Chondrocyte (in vitro differentiated cells): ENCODE data around the gene MTMR11. TPM values are rescaled to one million over a fixed set of nuclear protein-coding genes. Genes with fewer than 3 reads are reported as not detected.
"Not testable (repeated sequence)": the region's sequence is repeated elsewhere in the genome, so short reads cannot be mapped to it uniquely, and the experiment has no call there.

Source experiments
- DNase-seq: peaks from one replicate; pipeline ENCODE4 v3.0.0; 2021; ENCODE audit warnings: mixed read lengths, low spot score
- H3K27ac Mint-ChIP-seq: one replicate; pipeline ENCODE4 v1.8.0; 2021; ENCODE audit warnings: mild to moderate bottlenecking, moderate library complexity, mixed read lengths; ENCODE audit not compliant: unreplicated experiment
- H3K27me3 Mint-ChIP-seq: 2 replicates; pipeline ENCODE4 v1.8.0; 2021; ENCODE audit warnings: low read depth, mixed read lengths
- H3K36me3 Mint-ChIP-seq: 2 replicates; pipeline ENCODE4 v1.8.0; 2021; ENCODE audit warnings: low read depth, mixed read lengths
- H3K4me1 Mint-ChIP-seq: 2 replicates; pipeline ENCODE4 v1.8.0; 2021; ENCODE audit warnings: low read depth, mild to moderate bottlenecking, mixed read lengths
- H3K4me3 Mint-ChIP-seq: one replicate; pipeline ENCODE4 v1.8.0; 2021; ENCODE audit warnings: mild to moderate bottlenecking, moderate library complexity, mixed read lengths; ENCODE audit not compliant: unreplicated experiment
- H3K9me3 Mint-ChIP-seq: 2 replicates; pipeline ENCODE4 v1.8.0; 2021; ENCODE audit warnings: low read depth, mixed read lengths
- total RNA-seq: library from RNA; stranded (reverse); gene quantifications from 3 replicates; pipeline ENCODE4 v1.2.1, GENCODE V29; 2021
- TF ChIP-seq, protein P1 (sequence below): fragments of 200-600 bp; sonication (generic); IDR thresholded peaks from 2 replicates; pipeline ENCODE4 v1.5.0; 2021; ENCODE audit warnings: antibody characterized with exemption, mild to moderate bottlenecking, moderate library complexity

MTMR11 gene
- total RNA-seq, 1 donor from 2014 or later = 17.6 TPM

DNA sequence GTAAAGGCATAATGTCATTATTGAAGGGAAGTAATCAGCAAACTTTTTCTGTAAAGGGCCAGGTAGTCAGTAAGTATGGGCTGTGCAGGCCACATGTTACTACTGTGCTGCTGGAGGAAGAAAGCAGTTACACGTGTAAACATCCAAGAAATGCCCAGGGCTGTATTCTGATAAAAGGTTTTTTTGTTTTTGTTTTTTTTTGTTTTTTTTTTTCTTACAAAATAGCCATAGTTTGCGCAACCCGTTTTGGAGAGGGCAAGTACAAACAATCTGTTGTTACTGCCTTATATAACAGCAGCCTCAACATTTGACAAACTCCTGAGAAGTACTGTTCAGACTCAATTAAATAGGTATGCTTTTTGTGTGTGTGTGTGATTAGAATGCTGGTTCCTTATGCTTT lies 26.7 kb upstream of the MTMR11 start:
- peaks cover 35% of the 10 kb centered on the region for H3K36me3 Mint-ChIP-seq
- H3K9me3 Mint-ChIP-seq = no peaks in the 10 kb centered on the region

DNA sequence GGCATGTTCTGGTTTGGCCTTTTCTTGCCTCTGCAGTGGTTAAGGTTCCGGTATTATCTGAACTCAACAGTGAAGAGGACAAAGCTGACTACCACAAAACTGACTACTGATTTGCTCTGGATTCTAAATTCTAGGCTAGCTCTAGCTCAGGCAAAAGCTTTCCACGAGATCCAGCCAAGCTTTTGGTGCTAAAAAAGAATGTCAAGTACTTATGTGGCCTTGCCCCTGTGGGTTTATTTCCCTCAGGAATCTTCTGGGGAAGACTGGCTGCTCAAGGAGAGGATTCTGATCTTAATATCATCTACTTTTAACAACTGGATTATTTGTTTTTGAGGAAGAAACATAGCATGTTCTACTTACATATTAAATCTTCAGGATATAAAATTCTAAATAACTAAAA lies 26.1 kb upstream of the MTMR11 start:
- TF ChIP-seq, protein P1, sequence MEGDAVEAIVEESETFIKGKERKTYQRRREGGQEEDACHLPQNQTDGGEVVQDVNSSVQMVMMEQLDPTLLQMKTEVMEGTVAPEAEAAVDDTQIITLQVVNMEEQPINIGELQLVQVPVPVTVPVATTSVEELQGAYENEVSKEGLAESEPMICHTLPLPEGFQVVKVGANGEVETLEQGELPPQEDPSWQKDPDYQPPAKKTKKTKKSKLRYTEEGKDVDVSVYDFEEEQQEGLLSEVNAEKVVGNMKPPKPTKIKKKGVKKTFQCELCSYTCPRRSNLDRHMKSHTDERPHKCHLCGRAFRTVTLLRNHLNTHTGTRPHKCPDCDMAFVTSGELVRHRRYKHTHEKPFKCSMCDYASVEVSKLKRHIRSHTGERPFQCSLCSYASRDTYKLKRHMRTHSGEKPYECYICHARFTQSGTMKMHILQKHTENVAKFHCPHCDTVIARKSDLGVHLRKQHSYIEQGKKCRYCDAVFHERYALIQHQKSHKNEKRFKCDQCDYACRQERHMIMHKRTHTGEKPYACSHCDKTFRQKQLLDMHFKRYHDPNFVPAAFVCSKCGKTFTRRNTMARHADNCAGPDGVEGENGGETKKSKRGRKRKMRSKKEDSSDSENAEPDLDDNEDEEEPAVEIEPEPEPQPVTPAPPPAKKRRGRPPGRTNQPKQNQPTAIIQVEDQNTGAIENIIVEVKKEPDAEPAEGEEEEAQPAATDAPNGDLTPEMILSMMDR = no peak
- Mint-ChIP-seq H3K27ac (peak overlapping the region; percentile 78), H3K27me3 (no peaks in the 10 kb centered on the region), H3K36me3 (peaks cover 37% of the 10 kb centered on the region), H3K9me3 (peaks cover 3% of the 10 kb centered on the region), H3K4me1 (peaks cover 14% of the 10 kb centered on the region), H3K4me3 (no peak overlapping the region)
- no peak for DNase-seq

More for the DNA sequence above, 26.7 kb upstream of the MTMR11 start:
- peaks cover 14% of the 10 kb centered on the region for H3K4me1 Mint-ChIP-seq
- H3K4me3 Mint-ChIP-seq = no peak overlapping the region
- DNase-seq = no peak
- no peak overlapping the region for H3K27ac Mint-ChIP-seq
- TF ChIP-seq, protein P1 = no peak
- H3K27me3 Mint-ChIP-seq = no peaks in the 10 kb centered on the region

DNA sequence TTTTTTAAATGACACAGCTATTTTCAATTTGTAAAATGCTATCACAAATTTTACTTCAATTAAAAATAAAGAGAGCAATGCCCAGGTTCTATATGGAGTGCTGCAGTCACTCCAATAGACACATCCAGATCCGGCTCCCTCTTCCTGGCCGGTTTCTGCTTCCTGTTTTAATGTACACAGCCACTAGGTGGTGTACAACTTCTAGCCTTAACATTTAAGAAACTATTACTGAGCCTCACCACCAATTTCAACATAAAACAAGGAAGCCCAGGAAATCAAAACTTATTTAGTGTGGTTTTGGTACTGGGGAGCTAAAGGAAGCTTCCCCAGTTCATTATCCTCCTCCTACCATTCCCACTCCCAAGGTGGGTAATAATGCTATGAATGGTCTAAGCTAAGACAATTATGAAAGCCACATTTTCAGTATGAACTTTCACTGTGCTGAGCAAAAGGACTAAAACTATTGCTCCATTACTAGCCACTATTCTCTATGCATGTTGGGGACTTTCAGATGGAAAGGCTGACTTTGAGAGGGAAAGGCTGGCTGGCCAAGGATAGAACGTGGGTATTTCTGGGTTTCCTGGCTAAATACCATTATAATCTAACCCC lies 25.5 kb upstream of the MTMR11 start:
- H3K9me3 Mint-ChIP-seq = peaks cover 3% of the 10 kb centered on the region
- H3K4me1 Mint-ChIP-seq = peaks cover 14% of the 10 kb centered on the region
- H3K36me3 Mint-ChIP-seq = peaks cover 37% of the 10 kb centered on the region
- H3K27ac Mint-ChIP-seq = peak overlapping the region; percentile 78
- TF ChIP-seq, protein P1 = peak; percentile 92
- DNase-seq = no peak
- H3K27me3 Mint-ChIP-seq = no peaks in the 10 kb centered on the region
- H3K4me3 Mint-ChIP-seq = no peak overlapping the region

DNA sequence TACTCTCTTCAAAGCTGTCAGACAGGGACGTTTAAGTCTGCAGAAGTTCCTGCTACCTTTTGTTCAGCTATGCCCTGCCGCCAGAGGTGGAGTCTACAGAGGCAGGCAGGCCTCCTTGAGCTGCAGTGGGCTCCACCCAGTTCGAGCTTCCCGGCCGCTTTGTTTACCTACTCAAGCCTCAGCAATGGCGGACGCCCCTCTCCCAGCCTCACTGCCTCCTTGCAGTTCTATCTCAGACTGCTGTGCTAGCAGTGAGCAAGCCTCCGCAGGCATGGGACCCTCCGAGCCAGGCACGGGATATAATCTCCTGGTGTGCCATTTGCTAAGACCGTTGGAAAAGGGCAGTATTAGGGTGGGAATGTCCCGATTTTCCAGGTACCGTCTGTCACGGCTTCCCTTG lies 20.9 kb upstream of the MTMR11 start:
- not testable (repeated sequence) for H3K9me3 Mint-ChIP-seq, DNase-seq
- peaks cover 49% of the 10 kb centered on the region for H3K36me3 Mint-ChIP-seq

DNA sequence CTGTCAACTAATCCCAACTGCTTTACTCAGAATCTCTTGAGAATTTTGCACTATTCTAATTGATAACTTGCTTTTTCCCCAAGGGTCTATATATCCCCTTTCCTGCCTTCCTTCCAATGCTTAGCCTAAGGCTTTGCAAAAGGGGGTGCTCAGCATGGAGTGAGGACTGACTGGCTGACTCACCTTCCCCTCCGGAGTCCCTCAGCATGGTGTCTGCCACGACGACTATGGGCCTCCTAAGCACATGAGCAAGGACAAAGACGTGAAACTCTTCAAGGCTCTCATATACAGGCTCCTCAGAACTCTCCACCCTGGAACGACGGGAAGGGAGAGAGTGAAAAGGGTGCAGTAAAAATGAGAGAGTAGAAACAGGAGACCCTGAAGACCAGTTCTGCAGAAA lies 13.2 kb upstream of the MTMR11 start:
- TF ChIP-seq, protein P1 = no peak
- Mint-ChIP-seq H3K27ac (peak overlapping the region; percentile 29), H3K36me3 (peaks cover 33% of the 10 kb centered on the region), H3K27me3 (no peaks in the 10 kb centered on the region), H3K9me3 (no peaks in the 10 kb centered on the region), H3K4me1 (no peaks in the 10 kb centered on the region), H3K4me3 (no peak overlapping the region)
- DNase-seq = no peak

More for the DNA sequence above, 20.9 kb upstream of the MTMR11 start:
- not testable (repeated sequence) for H3K4me3 Mint-ChIP-seq, H3K27me3 Mint-ChIP-seq, H3K27ac Mint-ChIP-seq, H3K4me1 Mint-ChIP-seq

DNA sequence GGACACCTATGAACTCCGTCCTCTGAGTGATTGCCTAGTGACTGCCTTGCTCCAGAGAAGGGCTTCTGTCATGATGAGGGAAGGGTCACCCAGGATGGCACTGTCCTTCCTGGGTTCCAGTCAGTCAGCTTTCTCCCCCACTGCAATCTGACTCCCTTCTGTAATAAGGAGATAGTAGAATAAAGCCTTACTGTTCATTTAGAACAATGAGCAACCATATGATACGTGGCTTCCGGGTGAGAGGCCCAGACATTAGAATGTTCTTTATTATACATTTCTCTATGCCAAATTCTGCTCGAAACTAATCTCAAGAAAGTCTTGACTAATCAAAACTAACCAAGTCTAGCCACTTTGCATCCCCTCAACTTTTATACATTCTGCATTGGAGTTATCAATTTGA lies 8.5 kb upstream of the MTMR11 start:
- Mint-ChIP-seq H3K36me3 (peaks cover 23% of the 10 kb centered on the region), H3K4me3 (no peak overlapping the region), H3K27me3 (no peaks in the 10 kb centered on the region), H3K27ac (no peak overlapping the region), H3K9me3 (no peaks in the 10 kb centered on the region), H3K4me1 (peaks cover 5% of the 10 kb centered on the region)
- TF ChIP-seq, protein P1 = no peak
- no peak for DNase-seq
